Transverse colon (tissue), 4 donors: ENCODE measurements around the gene HOXA3.

ENCODE experiments used
- CTCF ChIP-seq, 5 experiments: fragments of 200-600 bp in 3 of 5; fragments of 450-650 bp in 2 of 5; sonication (generic) in 3 of 5; IDR thresholded peaks; 1 replicate in 2 of 5; 2 replicates in 3 of 5; pipeline ENCODE4 v1.5.1; 2016 to 2017; ENCODE audit warnings: antibody characterized with exemption in 5 of 5, inconsistent platforms in 3 of 5, mild to moderate bottlenecking in 2 of 5, moderate library complexity in 1 of 5
- EP300 ChIP-seq: sonication (generic); formaldehyde crosslinking; IDR thresholded peaks from one replicate; pipeline ENCODE4 v1.6.1; 2017; ENCODE audit warnings: antibody characterized with exemption, low read depth
- POLR2A ChIP-seq: fragments of 450-650 bp; IDR thresholded peaks from one replicate; pipeline ENCODE4 v1.6.1; 2016; ENCODE audit warnings: antibody characterized with exemption, mild to moderate bottlenecking, moderate library complexity
- POLR2AphosphoS5 ChIP-seq, 3 donors: sonication (generic); formaldehyde crosslinking; IDR thresholded peaks; one replicate each; pipeline ENCODE4 v1.6.1; 2016; ENCODE audit warnings: antibody characterized with exemption in 3 of 3

DNA sequence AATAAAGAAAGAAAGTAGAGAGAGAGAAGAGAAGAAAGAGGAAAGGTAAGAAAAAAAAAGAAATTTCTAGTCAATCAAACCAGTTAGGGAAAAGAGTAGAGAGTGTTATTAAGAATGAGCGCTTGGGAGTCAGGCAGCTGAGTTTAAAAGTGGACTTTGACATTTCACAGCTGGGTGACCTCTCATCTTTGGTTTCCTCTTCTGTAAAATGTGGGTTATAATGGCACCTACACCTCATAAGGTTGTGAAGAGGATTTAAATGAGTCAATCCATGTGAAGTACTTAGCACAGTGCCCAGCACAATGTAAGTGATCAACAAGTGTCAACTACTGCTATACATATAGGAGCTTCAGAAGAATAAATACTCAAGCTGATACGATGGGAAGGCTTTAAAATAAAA is 68.7 kb downstream of the HOXA3 start:
- no peak for TF ChIP-seq EP300
- no peak for TF ChIP-seq POLR2AphosphoS5 (IDR thresholded peaks at IDR 0.05)
- no peak for TF ChIP-seq CTCF (IDR thresholded peaks at IDR 0.05)
- TF ChIP-seq POLR2A: no peak
